Gastrocnemius medialis (tissue), 4 donors: ENCODE data around the gene DIRAS3.

Source experiments
- POLR2A ChIP-seq, 2 donors: fragments of 450-650 bp; IDR thresholded peaks; one replicate each; pipeline ENCODE4 v1.6.1; 2017; ENCODE audit warnings: antibody characterized with exemption in 2 of 2, mild to moderate bottlenecking in 2 of 2, moderate library complexity in 2 of 2
- TF ChIP-seq, protein P1 (sequence below), 5 experiments: fragments of 450-650 bp in 3 of 5; fragments of 200-600 bp in 2 of 5; sonication (generic) in 2 of 5; IDR thresholded peaks in 4 of 5; conservative IDR thresholded peaks in 1 of 5; 1 replicate in 4 of 5; 2 replicates in 1 of 5; pipeline ENCODE4 v1.5.1; 2016 to 2019; ENCODE audit warnings: antibody characterized with exemption in 5 of 5, mild to moderate bottlenecking in 3 of 5, moderate library complexity in 3 of 5

DNA sequence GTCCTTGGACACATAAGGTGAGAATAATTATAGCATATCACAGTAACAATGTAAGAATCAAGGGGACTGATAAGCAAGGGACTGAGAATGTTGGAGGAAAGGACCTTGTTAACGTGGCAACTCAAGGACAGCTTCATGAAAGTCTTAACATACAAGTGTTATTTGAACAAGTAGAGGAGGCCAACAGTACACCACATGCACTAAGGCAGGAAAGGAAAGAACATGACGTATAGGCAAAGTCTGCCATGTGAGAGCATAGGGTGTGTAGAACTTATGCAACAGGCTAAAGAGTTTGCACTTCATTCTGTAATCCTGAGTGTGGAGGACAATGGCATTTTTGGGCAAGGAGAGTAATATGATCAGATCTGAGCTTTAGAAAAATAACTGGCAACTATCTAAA, 33.3 kb upstream of the DIRAS3 start:
- TF ChIP-seq, protein P1, sequence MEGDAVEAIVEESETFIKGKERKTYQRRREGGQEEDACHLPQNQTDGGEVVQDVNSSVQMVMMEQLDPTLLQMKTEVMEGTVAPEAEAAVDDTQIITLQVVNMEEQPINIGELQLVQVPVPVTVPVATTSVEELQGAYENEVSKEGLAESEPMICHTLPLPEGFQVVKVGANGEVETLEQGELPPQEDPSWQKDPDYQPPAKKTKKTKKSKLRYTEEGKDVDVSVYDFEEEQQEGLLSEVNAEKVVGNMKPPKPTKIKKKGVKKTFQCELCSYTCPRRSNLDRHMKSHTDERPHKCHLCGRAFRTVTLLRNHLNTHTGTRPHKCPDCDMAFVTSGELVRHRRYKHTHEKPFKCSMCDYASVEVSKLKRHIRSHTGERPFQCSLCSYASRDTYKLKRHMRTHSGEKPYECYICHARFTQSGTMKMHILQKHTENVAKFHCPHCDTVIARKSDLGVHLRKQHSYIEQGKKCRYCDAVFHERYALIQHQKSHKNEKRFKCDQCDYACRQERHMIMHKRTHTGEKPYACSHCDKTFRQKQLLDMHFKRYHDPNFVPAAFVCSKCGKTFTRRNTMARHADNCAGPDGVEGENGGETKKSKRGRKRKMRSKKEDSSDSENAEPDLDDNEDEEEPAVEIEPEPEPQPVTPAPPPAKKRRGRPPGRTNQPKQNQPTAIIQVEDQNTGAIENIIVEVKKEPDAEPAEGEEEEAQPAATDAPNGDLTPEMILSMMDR (IDR thresholded peaks at IDR 0.05 in 4 of 5, conservative IDR thresholded peaks at IDR 0.05 in 1 of 5), result no peak
- no peak for TF ChIP-seq POLR2A (IDR thresholded peaks at IDR 0.05)
